H9 (cell line): ENCODE measurements around the gene PMIS2. TPM values are rescaled to one million over a fixed set of nuclear protein-coding genes. Genes with fewer than 3 reads are reported as not detected.

Source experiments
- DNase-seq: peaks from one replicate; pipeline ENCODE4 v3.0.0-alpha.2; 2017
- H2AFZ ChIP-seq: one replicate; pipeline ENCODE4 v1.6.1; 2013; ENCODE audit warnings: mild to moderate bottlenecking, low read length, control low read depth, moderate library complexity
- H2AK5ac ChIP-seq: 2 replicates; pipeline ENCODE4 v1.6.1; 2013; ENCODE audit warnings: low read length, control low read depth, mixed read lengths; ENCODE audit not compliant: insufficient read length
- H2BK120ac ChIP-seq: one replicate; pipeline ENCODE4 v1.6.1; 2013; ENCODE audit warnings: low read depth, mild to moderate bottlenecking, low read length, control low read depth, inconsistent platforms; ENCODE audit not compliant: poor library complexity, severe bottlenecking
- H2BK12ac ChIP-seq: 2 replicates; pipeline ENCODE4 v1.6.1; 2013; ENCODE audit warnings: low read length, control low read depth, mixed read lengths, low read depth; ENCODE audit not compliant: insufficient read length
- H2BK15ac ChIP-seq: 2 replicates; pipeline ENCODE4 v1.6.1; 2013; ENCODE audit warnings: low read depth, low read length, control low read depth
- H2BK20ac ChIP-seq: one replicate; pipeline ENCODE4 v1.6.1; 2013; ENCODE audit warnings: low read depth, mild to moderate bottlenecking, low read length, control low read depth, inconsistent platforms; ENCODE audit not compliant: poor library complexity, severe bottlenecking
- H2BK5ac ChIP-seq: 2 replicates; pipeline ENCODE4 v1.6.1; 2013; ENCODE audit warnings: low read length, control low read depth, mixed read lengths; ENCODE audit not compliant: insufficient read length
- H3K14ac ChIP-seq: 2 replicates; pipeline ENCODE4 v1.6.1; 2013; ENCODE audit warnings: low read length, control low read depth; ENCODE audit not compliant: insufficient read depth
- H3K18ac ChIP-seq: 2 replicates; pipeline ENCODE4 v1.6.1; 2013; ENCODE audit warnings: low read depth, mild to moderate bottlenecking, mixed read lengths, low read length, control low read depth; ENCODE audit not compliant: insufficient read length
- H3K23ac ChIP-seq: 2 replicates; pipeline ENCODE4 v1.6.1; 2013; ENCODE audit warnings: low read length, control low read depth, mixed read lengths, low read depth; ENCODE audit not compliant: insufficient read length
- H3K23me2 ChIP-seq: 2 replicates; pipeline ENCODE4 v1.6.1; 2013; ENCODE audit warnings: low read depth, mild to moderate bottlenecking, mixed read lengths, low read length, control low read depth; ENCODE audit not compliant: insufficient read length, poor library complexity, severe bottlenecking
- H3K27ac ChIP-seq: 2 replicates; pipeline ENCODE4 v1.5.1; 2013; ENCODE audit warnings: low read length, control low read depth, mixed read lengths, low read depth; ENCODE audit not compliant: insufficient read length
- H3K27me3 ChIP-seq: 2 replicates; pipeline ENCODE4 v1.6.1; 2013; ENCODE audit warnings: low read length, control low read depth, inconsistent platforms; ENCODE audit not compliant: insufficient read depth
- H3K4ac ChIP-seq: 2 replicates; pipeline ENCODE4 v1.6.1; 2013; ENCODE audit warnings: low read depth, mild to moderate bottlenecking, control low read depth, inconsistent platforms, low read length, moderate library complexity
- H3K4me1 ChIP-seq: 2 replicates; pipeline ENCODE4 v1.6.1; 2013; ENCODE audit warnings: low read length, control low read depth, inconsistent platforms; ENCODE audit not compliant: insufficient read depth
- H3K4me2 ChIP-seq: 2 replicates; pipeline ENCODE4 v1.6.1; 2013; ENCODE audit warnings: low read length, control low read depth, mixed read lengths; ENCODE audit not compliant: insufficient read length, insufficient read depth
- H3K56ac ChIP-seq: 2 replicates; pipeline ENCODE4 v1.6.1; 2013; ENCODE audit warnings: low read depth, mild to moderate bottlenecking, mixed read lengths, low read length, control low read depth; ENCODE audit not compliant: insufficient read length
- H3K79me1 ChIP-seq: 2 replicates; pipeline ENCODE4 v1.6.1; 2013; ENCODE audit warnings: low read depth, mild to moderate bottlenecking, moderate library complexity, low read length, control low read depth, inconsistent platforms; ENCODE audit not compliant: insufficient read depth, poor library complexity, severe bottlenecking
- H3K79me2 ChIP-seq: 2 replicates; pipeline ENCODE4 v1.6.1; 2013; ENCODE audit warnings: low read length, control low read depth, inconsistent platforms; ENCODE audit not compliant: insufficient read depth
- H3K9ac ChIP-seq: 2 replicates; pipeline ENCODE4 v1.6.1; 2013; ENCODE audit warnings: low read length, control low read depth, mixed read lengths; ENCODE audit not compliant: insufficient read length; ENCODE audit errors: extremely low read depth
- H3K9me3 ChIP-seq: one replicate; pipeline ENCODE4 v1.6.1; 2013; ENCODE audit warnings: low read depth, low read length, inconsistent platforms; ENCODE audit not compliant: control insufficient read depth
- H3T11ph ChIP-seq: one replicate; pipeline ENCODE4 v1.6.1; 2013; ENCODE audit warnings: mild to moderate bottlenecking, low read length, control low read depth, inconsistent platforms
- H4K20me1 ChIP-seq: one replicate; pipeline ENCODE4 v1.6.1; 2013; ENCODE audit not compliant: control insufficient read depth, insufficient read length, insufficient read depth
- H4K5ac ChIP-seq: 2 replicates; pipeline ENCODE4 v1.6.1; 2013; ENCODE audit warnings: low read depth, mild to moderate bottlenecking, mixed read lengths, low read length, control low read depth; ENCODE audit not compliant: insufficient read length
- H4K8ac ChIP-seq: replicated peaks from 2 replicates; pipeline ENCODE4 v1.6.1; 2013; ENCODE audit warnings: low read length, control low read depth, mixed read lengths, low read depth; ENCODE audit not compliant: insufficient read length
- H4K91ac ChIP-seq: 2 replicates; pipeline ENCODE4 v1.6.1; 2013; ENCODE audit warnings: low read depth, mild to moderate bottlenecking, moderate library complexity, mixed read lengths, low read length, control low read depth; ENCODE audit not compliant: insufficient read length
- H3K27ac Mint-ChIP-seq, 3 experiments: 2 replicates in 2 of 3; 3 replicates in 1 of 3; pipeline ENCODE4 v1.8.0; 2020 to 2021; ENCODE audit warnings: mixed read lengths in 3 of 3, mild to moderate bottlenecking in 1 of 3, moderate library complexity in 1 of 3
- H3K27me3 Mint-ChIP-seq: 2 replicates; pipeline ENCODE4 v1.8.0; 2021; ENCODE audit warnings: low read depth, mild to moderate bottlenecking, moderate library complexity, mixed read lengths
- H3K36me3 Mint-ChIP-seq, 3 experiments: 2 replicates in 2 of 3; 3 replicates in 1 of 3; pipeline ENCODE4 v1.8.0; 2020 to 2021; ENCODE audit warnings: low read depth in 3 of 3, mixed read lengths in 3 of 3; ENCODE audit not compliant: insufficient read depth in 1 of 3
- H3K4me1 Mint-ChIP-seq, 2 experiments: 2 replicates each; pipeline ENCODE4 v1.8.0; 2020; ENCODE audit warnings: mixed read lengths in 2 of 2
- H3K4me3 Mint-ChIP-seq, 2 experiments: 2 replicates in 1 of 2; 3 replicates in 1 of 2; pipeline ENCODE4 v1.8.0; 2020 to 2021; ENCODE audit warnings: mild to moderate bottlenecking in 2 of 2, mixed read lengths in 2 of 2, moderate library complexity in 1 of 2
- H3K9me3 Mint-ChIP-seq, 2 experiments: 2 replicates in 1 of 2; 3 replicates in 1 of 2; pipeline ENCODE4 v1.8.0; 2020; ENCODE audit warnings: mild to moderate bottlenecking in 2 of 2, mixed read lengths in 2 of 2, moderate library complexity in 1 of 2
- WGBS: extraction: QIAGEN DNeasy Blood & Tissue Kit; methylation state at CpG from one replicate; pipeline ENCODE4 v1.1.7; 2013; ENCODE audit warnings: missing lambda C conversion rate, low lambda C conversion rate, mixed read lengths; ENCODE audit not compliant: insufficient read length; ENCODE audit errors: extremely low coverage; 5-methylcytosine and 5-hydroxymethylcytosine counted together
- total RNA-seq: library from RNA; stranded (reverse); gene quantifications from 2 replicates; pipeline ENCODE4 v1.2.1, GENCODE V29; 2021
- TF ChIP-seq, protein P1 (sequence below): fragments of 200-600 bp; sonication (generic); conservative IDR thresholded peaks from 3 replicates; pipeline ENCODE4 v1.8.0; 2021; ENCODE audit warnings: antibody characterized with exemption, mild to moderate bottlenecking

PMIS2 gene
- total RNA-seq, 1 experiment from 2014 or later: not detected

DNA sequence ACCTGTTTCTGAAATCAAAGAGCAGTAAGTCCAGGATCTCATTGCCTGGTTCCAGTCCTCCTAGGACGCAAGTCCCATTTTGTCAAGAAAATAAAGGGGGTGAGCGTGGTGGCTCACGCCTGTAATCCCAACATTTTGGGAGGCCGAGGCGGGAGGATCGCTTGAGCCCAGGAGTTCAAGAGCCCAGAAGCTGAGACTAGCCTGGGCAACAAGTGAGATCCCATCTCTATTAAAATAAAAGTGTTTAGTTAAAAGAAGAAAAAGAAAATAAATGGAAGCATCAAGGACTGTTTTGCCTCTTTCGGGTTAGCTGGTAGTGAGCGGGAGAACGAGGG is 26.2 kb downstream of the PMIS2 start:
- no peaks in the 10 kb centered on the region for H3K4me1 Mint-ChIP-seq
- no CpG with 5 or more reads among the region's 9 CpGs for WGBS
- no peak overlapping the region for H3K9ac ChIP-seq

More for the DNA sequence above, 26.2 kb downstream of the PMIS2 start:
- Histone ChIP-seq H3K4ac (no peak overlapping the region), H3K23ac (no peak overlapping the region), H3K4me1 (no peaks in the 10 kb centered on the region), H3K27ac (no peak overlapping the region), H3K18ac (no peak overlapping the region), H4K20me1 (no peaks in the 10 kb centered on the region), H3K4me2 (peak overlapping the region; percentile 3), H2BK12ac (no peak overlapping the region), H3K23me2 (peaks cover 5% of the 10 kb centered on the region), H4K8ac (no peak overlapping the region), H2AFZ (no peak overlapping the region), H2BK5ac (no peak overlapping the region), H2BK20ac (no peak overlapping the region), H3K79me1 (no peaks in the 10 kb centered on the region), H2BK120ac (no peak overlapping the region), H3K27me3 (no peaks in the 10 kb centered on the region), H3K14ac (no peak overlapping the region), H3T11ph (no peak overlapping the region), H3K56ac (no peak overlapping the region), H3K79me2 (no peaks in the 10 kb centered on the region), H2AK5ac (no peak overlapping the region), H4K5ac (no peak overlapping the region), H3K9me3 (peaks cover 12% of the 10 kb centered on the region), H2BK15ac (no peak overlapping the region), H4K91ac (no peak overlapping the region)
- H3K27me3 Mint-ChIP-seq: peaks cover 23% of the 10 kb centered on the region
- no peak overlapping the region for H3K27ac Mint-ChIP-seq
- H3K4me3 Mint-ChIP-seq: peak overlapping the region; percentile 80 to 86
- peaks cover 15 to 21% of the 10 kb centered on the region in 2 experiments for H3K9me3 Mint-ChIP-seq
- TF ChIP-seq, protein P1, sequence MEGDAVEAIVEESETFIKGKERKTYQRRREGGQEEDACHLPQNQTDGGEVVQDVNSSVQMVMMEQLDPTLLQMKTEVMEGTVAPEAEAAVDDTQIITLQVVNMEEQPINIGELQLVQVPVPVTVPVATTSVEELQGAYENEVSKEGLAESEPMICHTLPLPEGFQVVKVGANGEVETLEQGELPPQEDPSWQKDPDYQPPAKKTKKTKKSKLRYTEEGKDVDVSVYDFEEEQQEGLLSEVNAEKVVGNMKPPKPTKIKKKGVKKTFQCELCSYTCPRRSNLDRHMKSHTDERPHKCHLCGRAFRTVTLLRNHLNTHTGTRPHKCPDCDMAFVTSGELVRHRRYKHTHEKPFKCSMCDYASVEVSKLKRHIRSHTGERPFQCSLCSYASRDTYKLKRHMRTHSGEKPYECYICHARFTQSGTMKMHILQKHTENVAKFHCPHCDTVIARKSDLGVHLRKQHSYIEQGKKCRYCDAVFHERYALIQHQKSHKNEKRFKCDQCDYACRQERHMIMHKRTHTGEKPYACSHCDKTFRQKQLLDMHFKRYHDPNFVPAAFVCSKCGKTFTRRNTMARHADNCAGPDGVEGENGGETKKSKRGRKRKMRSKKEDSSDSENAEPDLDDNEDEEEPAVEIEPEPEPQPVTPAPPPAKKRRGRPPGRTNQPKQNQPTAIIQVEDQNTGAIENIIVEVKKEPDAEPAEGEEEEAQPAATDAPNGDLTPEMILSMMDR: no peak
- no peak for DNase-seq
- peaks cover 9 to 26% (median 26%) of the 10 kb centered on the region in 3 experiments; a peak in 6 of 7 replicates for H3K36me3 Mint-ChIP-seq
